Measurements from ENCODE around the gene C22orf15. TPM values are rescaled to one million over a fixed set of nuclear protein-coding genes. Genes with fewer than 3 reads are reported as not detected.

The C22orf15 gene
- total RNA-seq, 1 experiment from 2014 or later, result not detected

- TF ChIP-seq ZBTB33 (IDR thresholded peaks at IDR 0.05; ENCODE audit: extremely low read depth, insufficient replicate concordance, low read length), result no peak
- TF ChIP-seq CEBPB (IDR thresholded peaks at IDR 0.05; ENCODE audit: low read depth), result no peak
- no peak for TF ChIP-seq FOSL1 (IDR thresholded peaks at IDR 0.05; ENCODE audit: low read depth)
- TF ChIP-seq CBX3 (IDR thresholded peaks at IDR 0.05; ENCODE audit: low read depth), result no peak
- no peak for TF ChIP-seq SP1 (IDR thresholded peaks at IDR 0.05; ENCODE audit: low read depth)
- no peak for TF ChIP-seq TCF7L2 (IDR thresholded peaks at IDR 0.05; ENCODE audit: borderline replicate concordance, extremely low read depth, insufficient read depth, insufficient read length)
- TF ChIP-seq JUND (IDR thresholded peaks at IDR 0.05), result no peak
- no peak for TF ChIP-seq SRF (IDR thresholded peaks at IDR 0.05; ENCODE audit: low read depth)
- no peak for TF ChIP-seq CTCF (IDR thresholded peaks at IDR 0.05 in 2 of 3, conservative IDR thresholded peaks at IDR 0.05 in 1 of 3; ENCODE audit: borderline replicate concordance in 1 of 3, insufficient read depth in 1 of 3, low read depth in 2 of 3, low read length in 2 of 3)
Observed at GRCh38 chr22:23763954-23764353, 1.2 kb downstream of the C22orf15 start (continued).
